Activated gamma-delta T cell treated with anti-CD3 and anti-CD28 coated beads, Interleukin-2, amount 50 U/mL, for 16 hours (primary cell): ENCODE data around the gene TATDN2.
"Not testable (repeated sequence)": the region's sequence is repeated elsewhere in the genome, so short reads cannot be mapped to it uniquely, and the experiment has no call there.

ENCODE experiments used
- DNase-seq: peaks from one replicate; pipeline ENCODE4 v3.0.0-alpha.2; 2020; ENCODE audit warnings: low read depth

The TATDN2 gene

GRCh38 chr3:10272476-10272875 lies 24.2 kb downstream of the TATDN2 start:
- DNase-seq: not testable (repeated sequence)

- no peak for DNase-seq
Observed at GRCh38 chr3:10272977-10273376, 24.7 kb downstream of the TATDN2 start.

- no peak for DNase-seq
Observed at GRCh38 chr3:10273702-10274305, 25.5 kb downstream of the TATDN2 start.

GRCh38 chr3:10274601-10275000 lies 26.3 kb downstream of the TATDN2 start:
- DNase-seq: no peak

GRCh38 chr3:10277115-10277625 lies 28.9 kb downstream of the TATDN2 start:
- DNase-seq: no peak

GRCh38 chr3:10278501-10278900 lies 30.2 kb downstream of the TATDN2 start:
- no peak for DNase-seq

GRCh38 chr3:10279384-10280176 lies 31.3 kb downstream of the TATDN2 start:
- DNase-seq: no peak

GRCh38 chr3:10280177-10280529 lies 31.9 kb downstream of the TATDN2 start:
- no peak for DNase-seq

- no peak for DNase-seq
Observed at GRCh38 chr3:10280571-10280970, 32.3 kb downstream of the TATDN2 start.

- no peak for DNase-seq
Observed at GRCh38 chr3:10281951-10282350, 33.7 kb downstream of the TATDN2 start.

- DNase-seq: no peak
Observed at GRCh38 chr3:10283638-10284037, 35.4 kb downstream of the TATDN2 start.

GRCh38 chr3:10284496-10284895 lies 36.2 kb downstream of the TATDN2 start:
- DNase-seq: no peak

- no peak for DNase-seq
Observed at GRCh38 chr3:10285272-10286132, 37.2 kb downstream of the TATDN2 start.

- no peak for DNase-seq
Observed at GRCh38 chr3:10286133-10286524, 37.9 kb downstream of the TATDN2 start.

- DNase-seq: no peak
Observed at GRCh38 chr3:10286596-10287295, 38.5 kb downstream of the TATDN2 start.

GRCh38 chr3:10287936-10288574 lies 39.8 kb downstream of the TATDN2 start:
- DNase-seq: no peak

- no peak for DNase-seq
Observed at GRCh38 chr3:10288575-10288960, 40.3 kb downstream of the TATDN2 start.

GRCh38 chr3:10289077-10289476 lies 40.8 kb downstream of the TATDN2 start:
- no peak for DNase-seq

- DNase-seq: no peak
Observed at GRCh38 chr3:10289787-10290355, 41.6 kb downstream of the TATDN2 start.

- DNase-seq: no peak
Observed at GRCh38 chr3:10290481-10291176, 42.4 kb downstream of the TATDN2 start.

- no peak for DNase-seq
Observed at GRCh38 chr3:10291641-10292040, 43.4 kb downstream of the TATDN2 start.
